ENCODE measurements around the gene MAPK8IP3.

MAPK8IP3 gene

DNA sequence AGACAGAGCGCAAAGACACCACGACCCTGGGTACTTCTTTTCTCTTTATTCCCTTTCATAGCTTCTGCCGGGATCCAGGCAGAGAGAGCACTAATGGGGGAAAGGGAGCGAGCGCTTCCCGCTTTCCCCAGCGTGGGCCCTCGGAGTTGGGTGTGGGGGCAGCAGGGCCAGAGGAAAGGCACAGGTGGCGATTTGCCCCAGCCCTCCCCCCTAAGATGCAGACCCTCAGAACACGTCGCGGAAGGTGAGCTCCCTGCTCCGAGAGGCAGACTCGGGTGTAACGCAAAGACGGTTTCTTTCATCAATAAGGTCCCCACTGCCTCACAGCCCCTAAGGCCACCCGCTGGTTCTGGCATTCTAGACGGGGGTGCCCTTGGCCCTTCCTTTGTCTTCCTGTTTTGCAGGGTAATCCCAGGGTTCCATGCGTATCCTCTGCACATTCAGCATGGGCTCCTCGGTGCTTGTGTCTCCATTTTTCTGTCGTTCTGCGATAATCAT lies 65.9 kb downstream of the MAPK8IP3 start:
- H3K9me2 ChIP-seq (replicated peaks; ENCODE audit: low read depth, low read length): no peaks in the 10 kb centered on the region
- H3K9ac ChIP-seq (ENCODE audit: low read depth, low read length, poor library complexity, severe bottlenecking): peak overlapping the region; percentile 86
- H2AFZ ChIP-seq (ENCODE audit: low read length): no peak overlapping the region; the same call in 1 of the 2 replicates
- H3K4me2 ChIP-seq (ENCODE audit: low read depth, low read length, poor library complexity, severe bottlenecking): peak overlapping the region; percentile 85
- H3K4me1 ChIP-seq (ENCODE audit: insufficient read depth, low read length, poor library complexity, severe bottlenecking): no peaks in the 10 kb centered on the region
- no peak for TF ChIP-seq EZH2phosphoT487 (IDR thresholded peaks at IDR 0.05; ENCODE audit: borderline replicate concordance)
- no peak for TF ChIP-seq CTCF (conservative IDR thresholded peaks at IDR 0.05; ENCODE audit: low read length)
- H3K4me3 ChIP-seq (ENCODE audit: low read length, poor library complexity, severe bottlenecking): peak overlapping the region; percentile 95
- no peaks in the 10 kb centered on the region for H3F3A ChIP-seq (ENCODE audit: low read depth)
- no peaks in the 10 kb centered on the region for H3K27me3 ChIP-seq (ENCODE audit: insufficient read depth, low read length, poor library complexity, severe bottlenecking)
- H3K9me3 ChIP-seq (ENCODE audit: insufficient read depth, low read depth, low read length): no peaks in the 10 kb centered on the region
- peaks cover 23% of the 10 kb centered on the region; the same call in 1 of the 2 replicates for H3K79me2 ChIP-seq (ENCODE audit: insufficient read depth, low read length)
- H3K36me3 ChIP-seq (ENCODE audit: insufficient read depth, low read length): no peaks in the 10 kb centered on the region
- H4K20me1 ChIP-seq (ENCODE audit: insufficient read depth, low read length, poor library complexity, severe bottlenecking): peaks cover 10% of the 10 kb centered on the region

DNA sequence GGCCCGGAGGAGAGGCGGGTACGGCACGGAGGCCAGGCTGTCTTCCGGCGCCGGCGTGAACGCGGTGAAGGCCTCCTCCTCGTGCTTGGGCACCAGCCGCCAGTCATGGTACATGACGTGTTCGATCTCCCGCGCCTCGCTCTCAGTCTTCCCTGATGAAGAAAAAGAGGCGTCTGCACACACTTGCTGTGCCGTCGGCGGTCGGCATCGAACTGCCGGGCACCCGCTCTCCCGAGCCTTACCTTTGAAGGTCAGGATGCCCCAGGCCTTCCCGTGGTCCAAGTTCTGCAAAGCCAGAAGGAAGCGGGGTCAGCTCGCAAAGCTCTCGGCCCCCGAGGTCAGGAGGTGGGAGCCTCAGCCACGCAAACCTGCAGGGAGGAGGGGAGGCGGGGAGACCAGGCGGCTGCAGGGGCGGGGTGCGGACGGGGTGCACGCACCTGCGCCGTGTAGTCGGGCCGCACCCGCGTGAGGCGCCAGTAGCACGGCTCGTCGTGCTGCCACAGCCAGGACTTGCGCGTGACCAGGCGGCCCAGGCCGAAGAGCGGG lies 66.4 kb downstream of the MAPK8IP3 start, which contains the start of gene EME2:
Gene EME2, plus strand, starts transcription at position 449 of the 546 bp plus-strand sequence. CDS start 418 bp downstream, outside the sequence.
- no peaks in the 10 kb centered on the region for H3F3A ChIP-seq (ENCODE audit: low read depth)
- H3K4me2 ChIP-seq (ENCODE audit: low read depth, low read length, poor library complexity, severe bottlenecking): peak within 1 kb of the TSS; percentile 85
- TF ChIP-seq CTCF (conservative IDR thresholded peaks at IDR 0.05; ENCODE audit: low read length): no peak
- TF ChIP-seq EZH2phosphoT487 (IDR thresholded peaks at IDR 0.05; ENCODE audit: borderline replicate concordance): no peak
- H3K27me3 ChIP-seq (ENCODE audit: insufficient read depth, low read length, poor library complexity, severe bottlenecking): no peaks in the 10 kb centered on the region
- H3K9me3 ChIP-seq (ENCODE audit: insufficient read depth, low read depth, low read length): no peaks in the 10 kb centered on the region
- H3K9me2 ChIP-seq (replicated peaks; ENCODE audit: low read depth, low read length): no peaks in the 10 kb centered on the region
- H3K36me3 ChIP-seq (ENCODE audit: insufficient read depth, low read length): no peaks in the 10 kb centered on the region
- peaks cover 10% of the 10 kb centered on the region for H4K20me1 ChIP-seq (ENCODE audit: insufficient read depth, low read length, poor library complexity, severe bottlenecking)
- H3K4me1 ChIP-seq (ENCODE audit: insufficient read depth, low read length, poor library complexity, severe bottlenecking): no peaks in the 10 kb centered on the region
- H3K9ac ChIP-seq (ENCODE audit: low read depth, low read length, poor library complexity, severe bottlenecking): peak within 1 kb of the TSS; percentile 86
- peak within 1 kb of the TSS; percentile 95 for H3K4me3 ChIP-seq (ENCODE audit: low read length, poor library complexity, severe bottlenecking)
- H3K79me2 ChIP-seq (ENCODE audit: insufficient read depth, low read length): peaks cover 23% of the 10 kb centered on the region; the same call in 1 of the 2 replicates
- H2AFZ ChIP-seq (ENCODE audit: low read length): peak within 1 kb of the TSS; percentile 64; the same call in 1 of the 2 replicates

- no peaks in the 10 kb centered on the region for H3K4me1 ChIP-seq (ENCODE audit: insufficient read depth, low read length, poor library complexity, severe bottlenecking)
- no peaks in the 10 kb centered on the region for H3K36me3 ChIP-seq (ENCODE audit: insufficient read depth, low read length)
- no peaks in the 10 kb centered on the region for H3K9me2 ChIP-seq (replicated peaks; ENCODE audit: low read depth, low read length)
- no peaks in the 10 kb centered on the region for H3F3A ChIP-seq (ENCODE audit: low read depth)
- H3K4me3 ChIP-seq (ENCODE audit: low read length, poor library complexity, severe bottlenecking): peak within 1 kb of the TSS; percentile 95
- H4K20me1 ChIP-seq (ENCODE audit: insufficient read depth, low read length, poor library complexity, severe bottlenecking): peaks cover 10% of the 10 kb centered on the region
- H3K4me2 ChIP-seq (ENCODE audit: low read depth, low read length, poor library complexity, severe bottlenecking): peak within 1 kb of the TSS; percentile 85
- peak within 1 kb of the TSS; percentile 86 for H3K9ac ChIP-seq (ENCODE audit: low read depth, low read length, poor library complexity, severe bottlenecking)
- H3K27me3 ChIP-seq (ENCODE audit: insufficient read depth, low read length, poor library complexity, severe bottlenecking): no peaks in the 10 kb centered on the region
- H3K9me3 ChIP-seq (ENCODE audit: insufficient read depth, low read depth, low read length): no peaks in the 10 kb centered on the region
- TF ChIP-seq EZH2phosphoT487 (IDR thresholded peaks at IDR 0.05; ENCODE audit: borderline replicate concordance) (no peak), CTCF (conservative IDR thresholded peaks at IDR 0.05; ENCODE audit: low read length) (peak; percentile 44)
- peaks cover 23% of the 10 kb centered on the region; the same call in 1 of the 2 replicates for H3K79me2 ChIP-seq (ENCODE audit: insufficient read depth, low read length)
- H2AFZ ChIP-seq (ENCODE audit: low read length): peak within 1 kb of the TSS; percentile 64; the same call in 1 of the 2 replicates
These were observed 67.1 kb downstream of the MAPK8IP3 start, which contains the start of gene MRPS34 for GRCh38 chr16:1772908-1773702. Gene MRPS34, minus strand, starts transcription at chr16:1773134. Its CDS starts 15 bp downstream, at chr16:1773119.

Measured in Loucy (cell line).